ENCODE data around the gene SLC35D1.
"Not testable (repeated sequence)": the region's sequence is repeated elsewhere in the genome, so short reads cannot be mapped to it uniquely, and the experiment has no call there.

The SLC35D1 gene

GRCh38 chr1:66982561-66983260 is 71.2 kb downstream of the SLC35D1 start:
- no peak for DNase-seq

GRCh38 chr1:66981679-66982078 is 72.3 kb downstream of the SLC35D1 start:
- no peak for DNase-seq

GRCh38 chr1:66980745-66981367 is 73.1 kb downstream of the SLC35D1 start:
- DNase-seq = no peak

GRCh38 chr1:66979621-66980020 is 74.3 kb downstream of the SLC35D1 start:
- DNase-seq = not testable (repeated sequence)

GRCh38 chr1:66978201-66978600 is 75.7 kb downstream of the SLC35D1 start:
- no peak for DNase-seq

- DNase-seq = no peak
These were observed 85.4 kb downstream of the SLC35D1 start for GRCh38 chr1:66968574-66968973.

- DNase-seq = not testable (repeated sequence)
These were observed 87.6 kb downstream of the SLC35D1 start for GRCh38 chr1:66966188-66966873.

GRCh38 chr1:66957938-66958337 is 96.0 kb downstream of the SLC35D1 start:
- DNase-seq = no peak

GRCh38 chr1:66954208-66954607 is 99.7 kb downstream of the SLC35D1 start:
- no peak for DNase-seq

GRCh38 chr1:66951513-66951912 is 102.4 kb downstream of the SLC35D1 start:
- no peak for DNase-seq

Measured in NCI-H446 treated with DMSO at 0.1 percent for 48 hours (cell line).